Measurements from ENCODE around the gene GJD4. TPM values are rescaled to one million over a fixed set of nuclear protein-coding genes. Genes with fewer than 3 reads are reported as not detected.

Gene GJD4
- total and polyA plus RNA-seq, 2 of the 4 experiments (the other 2 are of a cell fraction), result not detected

DNA sequence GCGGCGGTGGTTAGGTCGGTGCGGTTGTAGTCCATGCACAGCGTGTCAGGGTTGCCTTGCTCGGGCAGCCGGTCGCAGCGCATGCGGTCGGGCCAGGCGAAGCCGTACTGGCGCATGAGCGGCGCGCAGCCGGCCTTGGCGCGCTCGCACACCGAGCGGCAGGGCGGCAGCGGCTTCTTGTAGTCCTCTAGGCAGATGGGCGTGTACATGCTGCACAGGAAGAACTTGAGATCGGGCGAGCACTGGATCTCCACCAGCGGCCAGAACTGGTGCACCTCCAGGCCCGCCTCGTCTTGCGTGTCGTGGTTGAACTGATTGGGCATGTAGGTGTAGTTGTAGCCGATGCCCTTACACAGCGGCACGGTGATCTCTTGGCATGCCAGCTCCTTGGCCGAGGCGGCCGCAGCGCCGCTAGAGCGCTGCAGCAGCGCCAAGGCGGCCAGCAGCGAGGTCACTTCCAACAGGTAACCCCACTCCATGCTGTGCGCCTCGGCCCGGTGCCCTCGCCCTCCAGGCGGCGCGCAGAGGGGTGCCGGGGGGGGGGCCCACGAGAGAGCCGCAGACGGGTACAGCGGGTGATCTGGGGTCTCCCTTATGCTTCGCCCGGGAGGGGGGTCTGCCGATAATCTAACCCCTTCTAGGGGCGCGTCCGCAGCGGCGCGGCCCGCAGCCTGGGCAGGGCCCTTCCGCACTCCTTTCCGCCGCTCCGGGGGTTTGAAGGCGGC is 36.0 kb downstream of the GJD4 start:
- DNase-seq, result peak; percentile 87
- Histone ChIP-seq H3K4me3 (ENCODE audit: insufficient read depth, low read depth, low read length) (peak overlapping the region; percentile 62), H3K23ac (ENCODE audit: low read depth, low read length) (peak overlapping the region; percentile 79; the same call in 1 of the 2 replicates), H3K79me1 (ENCODE audit: low read depth in 1 of 2, low read length in 2 of 2) (peaks cover 12 to 21% of the 10 kb centered on the region in 2 experiments), H3K9ac (ENCODE audit: low read depth, low read length) (peak overlapping the region; percentile 46; the same call in 1 of the 2 replicates), H2BK15ac (ENCODE audit: low read depth, low read length) (no peak overlapping the region), H3K27me3 (ENCODE audit: control insufficient read depth, insufficient read depth, low read length) (0 out of 2 replicates have a peak, but pooled peaks cover 2% of the 10 kb centered on the region), H3K4me2 (ENCODE audit: low read depth, low read length) (peak overlapping the region; percentile 100), H3K27ac (ENCODE audit: insufficient read depth, low read length) (peak overlapping the region; percentile 56; the same call in 1 of the 2 replicates), H4K20me1 (ENCODE audit: insufficient read depth, low read length) (peaks cover 8% of the 10 kb centered on the region; the same call in 1 of the 2 replicates), H4K91ac (ENCODE audit: insufficient read depth, low read depth, low read length) (no peak overlapping the region; the same call in 1 of the 2 replicates), H2BK120ac (ENCODE audit: low read depth, low read length) (no peak overlapping the region), H2AK5ac (ENCODE audit: low read depth, low read length) (no peak overlapping the region), H3K18ac (ENCODE audit: low read depth, low read length) (no peak overlapping the region), H3K36me3 (ENCODE audit: control insufficient read depth, insufficient read depth, low read length) (no peaks in the 10 kb centered on the region), H3K9me1 (ENCODE audit: insufficient read depth, low read length) (no peaks in the 10 kb centered on the region), H3K4me1 (ENCODE audit: control insufficient read depth, insufficient read depth, low read length) (peaks cover 7% of the 10 kb centered on the region), H2BK20ac (ENCODE audit: low read depth, low read length) (no peak overlapping the region), H2BK5ac (ENCODE audit: low read depth, low read length, poor library complexity, severe bottlenecking) (peak overlapping the region; percentile 54), H4K8ac (ENCODE audit: low read depth in 2 of 2, low read length in 2 of 2) (no peak overlapping the region), H3K14ac (replicated peaks; ENCODE audit: low read depth, low read length) (no peak overlapping the region), H3K56ac (ENCODE audit: extremely low read depth, insufficient read depth, low read length) (no peak overlapping the region), H4K5ac (ENCODE audit: low read depth, low read length) (no peak overlapping the region), H3K9me3 (ENCODE audit: control insufficient read depth, insufficient read depth, low read length) (no peaks in the 10 kb centered on the region), H2AK9ac (replicated peaks; ENCODE audit: low read depth, low read length, poor library complexity) (peak overlapping the region; percentile 35), H3K4ac (ENCODE audit: low read depth, low read length) (no peak overlapping the region; the same call in 1 of the 2 replicates), H2AFZ (replicated peaks; ENCODE audit: low read length, poor library complexity) (peak overlapping the region; percentile 98)
- CTCF ChIA-PET, result interaction anchor here (0.6 to 2.0 kb wide), 5 partner anchors 233 to 1239 kb away, joined by 3 to 7 read pairs (median 4); no protein-coding TSS in a partner anchor
- 1% methylated on average over 30 of the region's 72 CpGs; no CpG with 5 or more reads in 1 of the 2 experiments for WGBS, 2 experiments (ENCODE audit: extremely low coverage in 2 of 2, insufficient read length in 1 of 2)
- peak; percentile 48 for ATAC-seq (ENCODE audit: low read depth)
- BruUV-seq (replicated peaks), result no TSS peak
- intact Hi-C loops (cut with micrococcal nuclease), result loop anchor here (5.0 to 10.0 kb wide), 4 partner anchors 361 to 964 kb away; no protein-coding TSS in a partner anchor
- in situ Hi-C loops (cut with MboI; ENCODE audit: low sequenced_read_pairs), result loop anchor here (10.0 kb wide), 1 partner anchor 274 kb away; no protein-coding TSS in a partner anchor
- no peak for TF ChIP-seq BHLHE40 (IDR thresholded peaks at IDR 0.05; ENCODE audit: low read depth, low read length)
- TF ChIP-seq RAD21 (IDR thresholded peaks at IDR 0.05; ENCODE audit: low read length), result 0 out of 2 replicates have a peak, but pooled peaks have one; percentile 8
- TF ChIP-seq, protein P1, sequence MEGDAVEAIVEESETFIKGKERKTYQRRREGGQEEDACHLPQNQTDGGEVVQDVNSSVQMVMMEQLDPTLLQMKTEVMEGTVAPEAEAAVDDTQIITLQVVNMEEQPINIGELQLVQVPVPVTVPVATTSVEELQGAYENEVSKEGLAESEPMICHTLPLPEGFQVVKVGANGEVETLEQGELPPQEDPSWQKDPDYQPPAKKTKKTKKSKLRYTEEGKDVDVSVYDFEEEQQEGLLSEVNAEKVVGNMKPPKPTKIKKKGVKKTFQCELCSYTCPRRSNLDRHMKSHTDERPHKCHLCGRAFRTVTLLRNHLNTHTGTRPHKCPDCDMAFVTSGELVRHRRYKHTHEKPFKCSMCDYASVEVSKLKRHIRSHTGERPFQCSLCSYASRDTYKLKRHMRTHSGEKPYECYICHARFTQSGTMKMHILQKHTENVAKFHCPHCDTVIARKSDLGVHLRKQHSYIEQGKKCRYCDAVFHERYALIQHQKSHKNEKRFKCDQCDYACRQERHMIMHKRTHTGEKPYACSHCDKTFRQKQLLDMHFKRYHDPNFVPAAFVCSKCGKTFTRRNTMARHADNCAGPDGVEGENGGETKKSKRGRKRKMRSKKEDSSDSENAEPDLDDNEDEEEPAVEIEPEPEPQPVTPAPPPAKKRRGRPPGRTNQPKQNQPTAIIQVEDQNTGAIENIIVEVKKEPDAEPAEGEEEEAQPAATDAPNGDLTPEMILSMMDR (conservative IDR thresholded peaks at IDR 0.05; ENCODE audit: low read depth, low read length), result no peak
- no peak for TF ChIP-seq NFE2L2 (IDR thresholded peaks at IDR 0.05; ENCODE audit: low read depth, low read length)
- TF ChIP-seq, protein P2, sequence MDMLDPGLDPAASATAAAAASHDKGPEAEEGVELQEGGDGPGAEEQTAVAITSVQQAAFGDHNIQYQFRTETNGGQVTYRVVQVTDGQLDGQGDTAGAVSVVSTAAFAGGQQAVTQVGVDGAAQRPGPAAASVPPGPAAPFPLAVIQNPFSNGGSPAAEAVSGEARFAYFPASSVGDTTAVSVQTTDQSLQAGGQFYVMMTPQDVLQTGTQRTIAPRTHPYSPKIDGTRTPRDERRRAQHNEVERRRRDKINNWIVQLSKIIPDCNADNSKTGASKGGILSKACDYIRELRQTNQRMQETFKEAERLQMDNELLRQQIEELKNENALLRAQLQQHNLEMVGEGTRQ (IDR thresholded peaks at IDR 0.05; ENCODE audit: low read depth, low read length), result no peak
- TF ChIP-seq MXI1 (IDR thresholded peaks at IDR 0.05; ENCODE audit: borderline replicate concordance, low read depth, low read length), result peak; percentile 78
- dilution Hi-C loops (cut with HindIII; ENCODE audit: low sequenced_read_pairs, unreplicated experiment), result no loop called here
- POLR2A ChIA-PET (ENCODE audit: unreplicated experiment), result no interaction called here
